ENCODE results near the gene PANX1. TPM values are rescaled to one million over a fixed set of nuclear protein-coding genes. Genes with fewer than 3 reads are reported as not detected.

PANX1 gene
- total RNA-seq, 2 donors from 2014 or later = 12.3 to 15.7 TPM

GRCh38 chr11:94185416-94186084 is 56.9 kb downstream of the PANX1 start:
- H3K27me3 ChIP-seq = no peaks in the 10 kb centered on the region
- no peak for TF ChIP-seq CTCF (IDR thresholded peaks at IDR 0.05)
- DNase-seq (ENCODE audit: low spot score) = no peak

DNA sequence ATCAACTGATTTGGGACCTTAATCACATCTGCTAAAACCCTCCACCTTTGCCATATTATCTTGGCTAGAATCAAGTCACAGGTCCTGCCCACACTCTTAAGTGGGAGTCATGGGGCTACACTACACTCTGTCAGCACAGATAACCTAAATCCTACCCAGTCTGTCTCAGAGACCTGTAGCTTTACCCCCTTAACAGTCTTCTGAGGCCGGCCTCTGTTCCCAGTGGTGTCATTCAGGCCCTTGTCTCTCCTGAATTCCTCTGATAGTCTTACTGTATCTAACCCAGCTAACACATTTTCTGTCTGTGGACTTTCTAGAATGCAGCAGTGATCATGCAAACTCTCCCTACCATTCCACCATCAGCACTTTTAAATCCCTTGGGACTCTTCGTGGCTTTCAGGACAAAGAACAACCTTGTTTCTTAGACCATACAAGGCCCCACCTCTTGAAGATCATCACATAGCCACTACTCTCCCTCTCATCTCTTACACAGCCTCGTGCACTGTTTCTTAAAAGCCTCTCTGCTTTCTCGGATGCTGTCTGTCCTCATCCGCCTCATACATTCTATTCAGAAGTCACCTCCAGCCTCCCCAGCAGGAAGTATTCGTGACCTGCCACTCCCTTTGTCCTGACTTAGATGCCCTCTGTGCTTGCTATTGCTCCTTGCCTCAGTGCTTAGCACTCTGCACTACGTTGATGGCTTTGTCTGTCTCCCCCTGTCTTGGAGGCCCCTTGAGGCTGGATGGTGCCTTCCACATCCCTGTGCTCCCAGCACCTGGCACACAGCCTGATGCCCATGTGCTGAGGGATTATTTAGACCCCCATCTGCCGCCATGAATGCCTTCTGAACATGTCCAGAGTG is 57.9 kb downstream of the PANX1 start:
- Histone ChIP-seq H3K27ac (no peak overlapping the region), H3K9me3 (no peaks in the 10 kb centered on the region), H3K27me3 (no peaks in the 10 kb centered on the region), H3K4me3 (no peak overlapping the region), H3K4me1 (no peaks in the 10 kb centered on the region), H3K36me3 (no peaks in the 10 kb centered on the region)
- DNase-seq (ENCODE audit: low spot score) = no peak
- no peak for TF ChIP-seq CTCF (IDR thresholded peaks at IDR 0.05)

More at GRCh38 chr11:94185416-94186084, 56.9 kb downstream of the PANX1 start:
- Histone ChIP-seq H3K36me3 (peaks cover 9% of the 10 kb centered on the region), H3K4me1 (no peaks in the 10 kb centered on the region), H3K9me3 (no peaks in the 10 kb centered on the region), H3K27ac (no peak overlapping the region), H3K4me3 (no peak overlapping the region)

DNA sequence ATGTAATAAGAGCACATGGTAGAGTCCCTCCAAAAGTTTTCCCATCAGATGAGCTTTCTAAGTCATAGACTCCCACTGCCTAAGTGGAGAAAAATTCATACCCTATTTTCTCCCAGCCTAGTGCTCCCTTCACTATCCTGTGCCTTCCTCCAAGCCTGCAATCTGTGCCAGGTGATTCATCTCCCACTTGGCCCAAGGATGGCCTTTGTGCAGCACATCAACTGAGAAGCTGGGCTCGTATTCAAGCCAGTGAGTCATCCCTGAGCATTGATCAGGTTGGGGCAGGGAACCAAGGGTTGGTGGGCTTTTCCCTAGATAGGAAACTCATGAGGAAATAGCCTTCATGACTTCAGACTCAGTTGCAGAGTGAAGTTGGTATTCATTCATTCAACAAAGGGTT is 64.6 kb downstream of the PANX1 start:
- Histone ChIP-seq H3K4me1 (no peaks in the 10 kb centered on the region), H3K4me3 (no peak overlapping the region), H3K36me3 (no peaks in the 10 kb centered on the region), H3K27me3 (no peaks in the 10 kb centered on the region), H3K9me3 (no peaks in the 10 kb centered on the region), H3K27ac (no peak overlapping the region)
- TF ChIP-seq CTCF (IDR thresholded peaks at IDR 0.05) = no peak
- DNase-seq (ENCODE audit: low spot score) = no peak

DNA sequence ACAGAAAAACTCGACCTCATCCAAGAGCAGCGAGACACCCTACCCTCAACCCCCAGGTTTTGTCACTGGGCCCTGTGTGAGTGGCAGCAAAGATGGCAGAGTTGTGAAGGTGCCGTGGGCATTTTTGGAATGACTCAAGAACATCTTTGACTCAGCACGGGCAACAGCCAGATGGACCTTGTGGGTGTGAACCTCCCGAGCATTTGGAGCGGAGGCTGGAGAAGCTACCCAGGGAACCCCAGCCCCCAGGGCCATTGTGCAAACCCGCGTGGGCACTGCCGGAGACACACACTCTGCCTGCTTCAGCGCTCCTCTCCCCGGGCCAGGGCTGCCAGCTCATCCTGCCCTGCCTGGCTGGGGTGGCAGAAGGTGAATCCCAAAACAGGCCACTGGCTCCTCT is 66.1 kb downstream of the PANX1 start:
- no peak for DNase-seq (ENCODE audit: low spot score)
- Histone ChIP-seq H3K36me3 (no peaks in the 10 kb centered on the region), H3K4me3 (no peak overlapping the region), H3K27ac (no peak overlapping the region), H3K9me3 (no peaks in the 10 kb centered on the region), H3K4me1 (no peaks in the 10 kb centered on the region), H3K27me3 (no peaks in the 10 kb centered on the region)
- TF ChIP-seq CTCF (IDR thresholded peaks at IDR 0.05) = no peak

GRCh38 chr11:94196363-94196762 is 67.7 kb downstream of the PANX1 start:
- DNase-seq (ENCODE audit: low spot score) = no peak
- no peaks in the 10 kb centered on the region for H3K36me3 ChIP-seq
- H3K9me3 ChIP-seq = no peaks in the 10 kb centered on the region
- no peaks in the 10 kb centered on the region for H3K27me3 ChIP-seq
- H3K4me3 ChIP-seq = no peak overlapping the region
- no peaks in the 10 kb centered on the region for H3K4me1 ChIP-seq
- TF ChIP-seq CTCF (IDR thresholded peaks at IDR 0.05) = no peak
- no peak overlapping the region for H3K27ac ChIP-seq

Measured in right atrium auricular region (tissue), 2 donors.